Spleen (tissue), 11 donors: ENCODE results near the gene ACVR1C. TPM values are rescaled to one million over a fixed set of nuclear protein-coding genes. Genes with fewer than 3 reads are reported as not detected.

ENCODE experiments used
- DNase-seq: peaks from one replicate; pipeline ENCODE4 v3.0.0-alpha.2; 2020
- H3K27ac ChIP-seq, 8 donors: fragments of 200-600 bp; sonication (generic) in 7 of 8; 1 replicate in 4 of 8; 2 replicates in 4 of 8; pipeline versions ENCODE4 v1.5.0 to v1.8.0; 2016 to 2021; ENCODE audit warnings: inconsistent platforms in 4 of 8, mild to moderate bottlenecking in 4 of 8, moderate library complexity in 1 of 8
- H3K27me3 ChIP-seq, 7 donors: fragments of 200-600 bp; sonication (generic) in 6 of 7; replicated peaks in 1 of 7; 1 replicate in 4 of 7; 2 replicates in 3 of 7; pipeline versions ENCODE4 v1.5.0 to v1.8.0; 2016 to 2021; ENCODE audit warnings: inconsistent platforms in 3 of 7, mild to moderate bottlenecking in 1 of 7
- H3K36me3 ChIP-seq, 6 donors: fragments of 200-600 bp; sonication (generic) in 5 of 6; 1 replicate in 4 of 6; 2 replicates in 2 of 6; pipeline versions ENCODE4 v1.5.0 to v1.8.0; 2016 to 2021; ENCODE audit warnings: inconsistent platforms in 2 of 6
- H3K4me1 ChIP-seq, 6 donors: fragments of 200-600 bp; sonication (generic) in 5 of 6; 1 replicate in 3 of 6; 2 replicates in 3 of 6; pipeline versions ENCODE4 v1.5.0 to v1.8.0; 2016 to 2021; ENCODE audit warnings: inconsistent platforms in 3 of 6
- H3K4me3 ChIP-seq, 8 donors: fragments of 200-600 bp; sonication (generic) in 7 of 8; 1 replicate in 4 of 8; 2 replicates in 4 of 8; pipeline versions ENCODE4 v1.5.0 to v1.8.0; 2016 to 2021; ENCODE audit warnings: inconsistent platforms in 4 of 8, mild to moderate bottlenecking in 4 of 8, moderate library complexity in 2 of 8
- H3K9me3 ChIP-seq, 8 donors: fragments of 200-600 bp; sonication (generic) in 7 of 8; 1 replicate in 4 of 8; 2 replicates in 4 of 8; pipeline versions ENCODE4 v1.5.0 to v1.8.0; 2016 to 2021; ENCODE audit warnings: inconsistent platforms in 4 of 8
- POLR2A ChIP-seq, 3 donors: fragments of 450-650 bp; IDR thresholded peaks; one replicate each; pipeline ENCODE4 v1.5.1; 2017; ENCODE audit warnings: antibody characterized with exemption in 3 of 3, mild to moderate bottlenecking in 1 of 3
- POLR2AphosphoS5 ChIP-seq, 3 donors: sonication (generic); formaldehyde crosslinking; IDR thresholded peaks; one replicate each; pipeline ENCODE4 v1.5.1; 2017; ENCODE audit warnings: antibody characterized with exemption in 3 of 3
- WGBS, 5 donors: extraction: QIAGEN DNeasy Blood & Tissue Kit in 3 of 5; methylation state at CpG; one replicate each; pipeline versions ENCODE4 v1.1.5 to v1.1.7; 2013 to 2018; 5-methylcytosine and 5-hydroxymethylcytosine counted together
- intact Hi-C: fragments of 100-400 bp; cut with DNase I; formaldehyde crosslinking; loops from one replicate; pipeline ENCODE4 v1.15.0; 2023; ENCODE audit warnings: low total_unique reads
- polyA plus RNA-seq, 3 donors: library from polyadenylated mRNA; stranded (reverse); fragments of 200-250 nt; gene quantifications; one replicate each; pipeline ENCODE4 v1.2.1, GENCODE V29; 2013
- total RNA-seq, 7 donors: library from RNA; depleted of rRNA in 3 of 7; stranded (reverse); fragments of >200 nt in 3 of 7; fragmentation: NEBNext Ultra II Directional in 4 of 7; extraction: Animal tissue kit (Norgen Biotek cat#: 25700) in 4 of 7; gene quantifications; one replicate each; pipeline versions ENCODE4 v1.1.0 to v1.2.1, GENCODE V29; 2016 to 2021
- TF ChIP-seq, protein P1 (sequence below), 11 experiments: fragments of 200-600 bp in 7 of 11; fragments of 450-650 bp in 4 of 11; sonication (generic) in 4 of 11; IDR thresholded peaks in 8 of 11; conservative IDR thresholded peaks in 3 of 11; 1 replicate in 7 of 11; 2 replicates in 4 of 11; pipeline versions ENCODE4 v1.4.0 to v1.8.0; 2016 to 2021; ENCODE audit warnings: antibody characterized with exemption in 11 of 11, inconsistent platforms in 4 of 11, mild to moderate bottlenecking in 1 of 11
- donor health status: healthy with polysubstance abuse.
- donor health status: DM: no; HTN: no; CAD: no; lungs with moderate emphysema.
- donor health status: DM: no; HTN: no; CAD: no.
- donor health status: Bipolar disorder and iron deficiency.
- donor health status: healthy.
- donor health status: DM: no; HTN: no; CAD: no.
- donor health status: DM: yes; HTN: yes; CAD: no.

ACVR1C gene
- total and polyA plus RNA-seq, 10 donors = 0.03 to 1.4 (median 0.39) TPM

DNA sequence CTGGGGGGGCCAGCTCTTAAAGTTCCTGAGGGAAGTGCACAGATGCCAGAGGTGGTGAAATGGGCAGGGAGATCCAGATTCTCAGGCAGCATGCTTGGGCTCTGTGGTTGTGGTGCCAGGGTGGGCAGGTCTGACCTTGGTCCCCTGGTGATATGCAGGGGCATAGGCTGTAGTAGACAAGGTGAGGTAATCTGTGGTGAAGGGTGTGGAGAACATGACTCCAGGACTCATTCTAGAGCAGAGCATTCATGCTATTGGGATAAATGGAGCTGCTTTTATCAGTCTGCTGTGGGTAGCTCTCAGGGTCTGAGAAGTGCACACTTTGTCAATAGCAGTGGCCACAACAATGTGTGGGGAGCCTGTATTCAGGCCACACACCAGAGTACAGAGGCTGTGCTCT is 16.9 kb downstream of the ACVR1C start:
- no peak for TF ChIP-seq POLR2A (IDR thresholded peaks at IDR 0.05)
- TF ChIP-seq POLR2AphosphoS5 (IDR thresholded peaks at IDR 0.05) = no peak
- Histone ChIP-seq H3K9me3 (peaks cover 0 to 20% (median 18%) of the 10 kb centered on the region in 8 donors), H3K4me3 (no peak overlapping the region), H3K4me1 (no peaks in the 10 kb centered on the region), H3K27ac (no peak overlapping the region), H3K36me3 (no peaks in the 10 kb centered on the region), H3K27me3 (peaks cover 0 to 4% (median 0%) of the 10 kb centered on the region in 7 donors)
- intact Hi-C loops = no loop called here
- no peak for DNase-seq

DNA sequence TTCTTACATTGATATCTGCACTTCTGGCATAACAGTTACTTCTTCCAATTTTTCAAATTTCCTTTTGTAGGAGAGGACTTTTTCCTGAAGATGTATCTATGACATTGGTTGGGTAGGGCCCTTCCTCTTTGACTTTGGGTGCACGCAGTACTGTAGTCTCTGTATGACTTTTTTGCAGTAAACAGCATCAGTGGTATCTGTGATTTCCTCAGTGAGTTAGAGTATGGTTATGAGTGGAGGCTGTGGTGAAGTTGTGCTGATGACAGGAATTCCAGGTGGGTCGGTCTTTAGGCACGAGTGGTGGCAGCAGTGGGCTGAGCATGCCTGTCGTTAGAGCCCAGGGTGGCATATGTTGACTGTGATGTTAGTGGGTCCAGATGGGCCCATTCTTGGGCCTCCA is 17.6 kb downstream of the ACVR1C start:
- Histone ChIP-seq H3K4me1 (no peaks in the 10 kb centered on the region), H3K27me3 (peaks cover 0 to 4% (median 0%) of the 10 kb centered on the region in 7 donors), H3K9me3 (peaks cover 0 to 20% (median 18%) of the 10 kb centered on the region in 8 donors), H3K36me3 (no peaks in the 10 kb centered on the region), H3K27ac (no peak overlapping the region), H3K4me3 (no peak overlapping the region)
- WGBS, 5 donors = 88 to 98% (median 95%) methylated on average over 4 of the region's 4 CpGs
- no peak for DNase-seq
- intact Hi-C loops = no loop called here
- TF ChIP-seq POLR2AphosphoS5 (IDR thresholded peaks at IDR 0.05) (no peak), POLR2A (IDR thresholded peaks at IDR 0.05) (no peak)
- TF ChIP-seq, protein P1, sequence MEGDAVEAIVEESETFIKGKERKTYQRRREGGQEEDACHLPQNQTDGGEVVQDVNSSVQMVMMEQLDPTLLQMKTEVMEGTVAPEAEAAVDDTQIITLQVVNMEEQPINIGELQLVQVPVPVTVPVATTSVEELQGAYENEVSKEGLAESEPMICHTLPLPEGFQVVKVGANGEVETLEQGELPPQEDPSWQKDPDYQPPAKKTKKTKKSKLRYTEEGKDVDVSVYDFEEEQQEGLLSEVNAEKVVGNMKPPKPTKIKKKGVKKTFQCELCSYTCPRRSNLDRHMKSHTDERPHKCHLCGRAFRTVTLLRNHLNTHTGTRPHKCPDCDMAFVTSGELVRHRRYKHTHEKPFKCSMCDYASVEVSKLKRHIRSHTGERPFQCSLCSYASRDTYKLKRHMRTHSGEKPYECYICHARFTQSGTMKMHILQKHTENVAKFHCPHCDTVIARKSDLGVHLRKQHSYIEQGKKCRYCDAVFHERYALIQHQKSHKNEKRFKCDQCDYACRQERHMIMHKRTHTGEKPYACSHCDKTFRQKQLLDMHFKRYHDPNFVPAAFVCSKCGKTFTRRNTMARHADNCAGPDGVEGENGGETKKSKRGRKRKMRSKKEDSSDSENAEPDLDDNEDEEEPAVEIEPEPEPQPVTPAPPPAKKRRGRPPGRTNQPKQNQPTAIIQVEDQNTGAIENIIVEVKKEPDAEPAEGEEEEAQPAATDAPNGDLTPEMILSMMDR (IDR thresholded peaks at IDR 0.05 in 8 of 11, conservative IDR thresholded peaks at IDR 0.05 in 3 of 11) = no peak

DNA sequence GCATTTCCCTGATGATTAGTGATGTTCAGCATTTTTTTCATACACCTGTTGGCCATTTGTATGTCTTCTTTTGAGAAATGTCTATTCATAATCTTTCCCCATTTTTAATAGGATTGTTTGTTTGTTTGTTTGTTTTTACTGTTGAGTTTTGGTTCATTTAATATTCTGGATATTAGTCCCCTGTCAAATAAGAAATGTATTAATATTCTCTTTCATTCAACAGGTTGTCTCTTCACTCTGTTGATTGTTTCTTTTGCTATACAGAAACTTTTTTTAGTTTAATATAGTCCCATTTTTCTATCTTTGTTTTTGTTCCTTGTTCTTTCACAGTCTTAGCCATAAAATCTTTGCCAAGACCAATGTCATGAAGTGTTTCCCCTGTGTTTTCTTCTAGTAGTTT is 22.1 kb downstream of the ACVR1C start:
- Histone ChIP-seq H3K4me1 (no peaks in the 10 kb centered on the region), H3K27ac (no peak overlapping the region), H3K36me3 (no peaks in the 10 kb centered on the region), H3K27me3 (no peaks in the 10 kb centered on the region), H3K9me3 (peaks cover 0 to 20% (median 16%) of the 10 kb centered on the region in 8 donors), H3K4me3 (no peak overlapping the region)
- TF ChIP-seq, protein P1 (IDR thresholded peaks at IDR 0.05 in 8 of 11, conservative IDR thresholded peaks at IDR 0.05 in 3 of 11) = no peak
- TF ChIP-seq POLR2AphosphoS5 (IDR thresholded peaks at IDR 0.05) (no peak), POLR2A (IDR thresholded peaks at IDR 0.05) (no peak)
- intact Hi-C loops = no loop called here
- no peak for DNase-seq

DNA sequence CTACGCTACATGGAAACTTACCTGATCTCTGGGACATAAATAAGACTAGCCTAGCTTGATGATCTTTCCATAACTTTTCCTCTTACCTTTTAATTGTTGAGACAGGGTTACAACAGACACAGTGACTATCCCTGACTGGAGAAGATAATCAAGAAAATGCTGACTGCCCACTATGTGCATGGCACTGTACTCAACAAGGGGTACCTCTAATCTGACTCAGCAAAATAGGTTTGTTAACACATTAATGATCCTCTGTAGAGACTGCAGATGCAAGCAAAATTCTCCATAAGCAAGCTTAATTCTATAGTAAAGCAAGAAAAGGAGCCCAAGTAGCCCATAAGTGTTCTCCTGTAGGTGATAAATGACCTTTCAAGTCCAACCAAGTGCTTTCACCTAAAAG is 25.5 kb downstream of the ACVR1C start:
- DNase-seq = no peak
- intact Hi-C loops = no loop called here
- no peak overlapping the region for H3K4me3 ChIP-seq
- no peak overlapping the region for H3K27ac ChIP-seq
- H3K27me3 ChIP-seq = peaks cover 0 to 8% (median 0%) of the 10 kb centered on the region in 7 donors
- no peaks in the 10 kb centered on the region for H3K36me3 ChIP-seq
- no peaks in the 10 kb centered on the region for H3K9me3 ChIP-seq
- TF ChIP-seq POLR2AphosphoS5 (IDR thresholded peaks at IDR 0.05) = no peak
- no peak for TF ChIP-seq POLR2A (IDR thresholded peaks at IDR 0.05)
- TF ChIP-seq, protein P1 (IDR thresholded peaks at IDR 0.05 in 8 of 11, conservative IDR thresholded peaks at IDR 0.05 in 3 of 11) = no peak
- no peaks in the 10 kb centered on the region for H3K4me1 ChIP-seq
- 83 to 98% (median 91%) methylated on average over 1 of the region's 1 CpG for WGBS, 5 donors

DNA sequence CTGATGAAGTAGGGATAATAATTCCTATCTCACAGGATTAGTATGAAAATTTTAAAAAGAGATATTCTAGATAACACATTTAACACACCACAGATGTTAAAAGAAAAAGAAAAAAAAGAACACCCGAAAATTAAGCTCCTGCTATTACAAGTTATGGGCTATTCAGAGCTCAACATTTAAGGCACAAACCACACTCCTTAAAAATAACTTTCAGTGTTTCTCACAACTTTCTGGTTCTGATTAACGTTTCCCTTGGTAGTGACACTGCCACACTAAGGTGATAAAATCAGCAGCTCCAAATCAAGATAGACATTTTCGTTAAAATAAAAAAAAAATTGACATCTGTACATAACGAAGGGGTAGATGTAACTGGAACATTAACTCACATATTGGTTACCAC is 26.9 kb downstream of the ACVR1C start:
- DNase-seq = no peak
- no peak for TF ChIP-seq POLR2AphosphoS5 (IDR thresholded peaks at IDR 0.05)
- TF ChIP-seq, protein P1 (IDR thresholded peaks at IDR 0.05 in 8 of 11, conservative IDR thresholded peaks at IDR 0.05 in 3 of 11) = no peak
- TF ChIP-seq POLR2A (IDR thresholded peaks at IDR 0.05) = no peak
- intact Hi-C loops = no loop called here
- Histone ChIP-seq H3K27ac (no peak overlapping the region), H3K9me3 (no peaks in the 10 kb centered on the region), H3K4me1 (peaks cover 0 to 8% (median 5%) of the 10 kb centered on the region in 6 donors), H3K27me3 (peaks cover 0 to 22% (median 9%) of the 10 kb centered on the region in 7 donors), H3K4me3 (no peak overlapping the region), H3K36me3 (no peaks in the 10 kb centered on the region)
- 66 to 80% (median 73%) methylated on average over 4 of the region's 4 CpGs for WGBS, 5 donors
